ENCODE measurements around the gene NKAIN1.
"Not testable (repeated sequence)": the region's sequence is repeated elsewhere in the genome, so short reads cannot be mapped to it uniquely, and the experiment has no call there.

The NKAIN1 gene

GRCh38 chr1:31152181-31152795 is 87.4 kb downstream of the NKAIN1 start:
- DNase-seq (ENCODE audit: low spot score): no peak

GRCh38 chr1:31151402-31151801 is 88.3 kb downstream of the NKAIN1 start:
- DNase-seq (ENCODE audit: low spot score): no peak

GRCh38 chr1:31148409-31148808 is 91.3 kb downstream of the NKAIN1 start:
- no peak for DNase-seq (ENCODE audit: low spot score)

GRCh38 chr1:31145648-31146047 is 94.0 kb downstream of the NKAIN1 start:
- DNase-seq (ENCODE audit: low spot score): no peak

GRCh38 chr1:31144442-31144841 is 95.2 kb downstream of the NKAIN1 start:
- DNase-seq (ENCODE audit: low spot score): no peak

GRCh38 chr1:31143455-31143854 is 96.2 kb downstream of the NKAIN1 start:
- no peak for DNase-seq (ENCODE audit: low spot score)

GRCh38 chr1:31142406-31142805 is 97.3 kb downstream of the NKAIN1 start:
- no peak for DNase-seq (ENCODE audit: low spot score)

- no peak for DNase-seq (ENCODE audit: low spot score)
These were observed 99.4 kb downstream of the NKAIN1 start for GRCh38 chr1:31140299-31140698.

GRCh38 chr1:31138797-31139521 is 100.7 kb downstream of the NKAIN1 start:
- not testable (repeated sequence) for DNase-seq (ENCODE audit: low spot score)

- DNase-seq (ENCODE audit: low spot score): not testable (repeated sequence)
These were observed 101.8 kb downstream of the NKAIN1 start for GRCh38 chr1:31137873-31138272.

GRCh38 chr1:31135973-31136600 is 103.6 kb downstream of the NKAIN1 start:
- no peak for DNase-seq (ENCODE audit: low spot score)

- no peak for DNase-seq (ENCODE audit: low spot score)
These were observed 106.3 kb downstream of the NKAIN1 start for GRCh38 chr1:31133368-31133767.
